Upper lobe of left lung (tissue), 6 donors: Measurements from ENCODE around the gene ZNF831. TPM values are rescaled to one million over a fixed set of nuclear protein-coding genes. Genes with fewer than 3 reads are reported as not detected.

Source experiments
- ATAC-seq, 2 donors: fragments of 200-7000 bp; cut with Tn5 transposase; one replicate each; pipeline ENCODE4 v1.9.1; 2022; ENCODE audit warnings: mild to moderate bottlenecking in 2 of 2, moderate library complexity in 2 of 2; ENCODE audit not compliant: low FRiP score in 2 of 2
- DNase-seq, 2 donors: peaks; one replicate each; pipeline ENCODE4 v3.0.0-alpha.2; 2019 to 2020
- H3K27ac ChIP-seq, 4 donors: fragments of 200-600 bp; sonication (generic); one replicate each; pipeline ENCODE4 v1.5.1; 2016 to 2019
- H3K27me3 ChIP-seq, 4 donors: fragments of 200-600 bp; sonication (generic); one replicate each; pipeline ENCODE4 v1.5.1; 2017 to 2019
- H3K36me3 ChIP-seq, 4 donors: fragments of 200-600 bp; sonication (generic); one replicate each; pipeline ENCODE4 v1.5.1; 2016 to 2019
- H3K4me1 ChIP-seq, 4 donors: fragments of 200-600 bp; sonication (generic); one replicate each; pipeline ENCODE4 v1.5.1; 2018 to 2019
- H3K4me3 ChIP-seq, 4 donors: fragments of 200-600 bp; sonication (generic); one replicate each; pipeline ENCODE4 v1.5.1; 2017 to 2019; ENCODE audit warnings: mild to moderate bottlenecking in 2 of 4, moderate library complexity in 1 of 4
- H3K9me3 ChIP-seq, 4 donors: fragments of 200-600 bp; sonication (generic); one replicate each; pipeline ENCODE4 v1.5.1; 2018 to 2019
- EP300 ChIP-seq, 4 donors: sonication (generic); formaldehyde crosslinking; IDR thresholded peaks; one replicate each; pipeline ENCODE4 v1.5.1; 2017; ENCODE audit warnings: antibody characterized with exemption in 4 of 4, control low read depth in 2 of 4
- POLR2A ChIP-seq, 4 donors: fragments of 450-650 bp; IDR thresholded peaks; one replicate each; pipeline ENCODE4 v1.5.1; 2016 to 2017; ENCODE audit warnings: antibody characterized with exemption in 4 of 4, mild to moderate bottlenecking in 2 of 4
- POLR2AphosphoS5 ChIP-seq, 2 donors: sonication (generic); formaldehyde crosslinking; IDR thresholded peaks; one replicate each; pipeline ENCODE4 v1.5.1; 2017; ENCODE audit warnings: antibody characterized with exemption in 2 of 2
- WGBS, 2 donors: methylation state at CpG; one replicate each; pipeline ENCODE4 v1.1.5; 2017 to 2018; 5-methylcytosine and 5-hydroxymethylcytosine counted together
- total RNA-seq, 6 donors: library from RNA; depleted of rRNA in 4 of 6; stranded (reverse); fragments of >200 nt in 4 of 6; gene quantifications; one replicate each; pipeline versions ENCODE4 v1.1.0 to v1.2.1, GENCODE V29; 2016 to 2021
- TF ChIP-seq, protein P1 (sequence below), 6 experiments: fragments of 450-650 bp in 4 of 6; fragments of 200-600 bp in 2 of 6; sonication (generic) in 2 of 6; IDR thresholded peaks; one replicate each; pipeline ENCODE4 v1.5.1; 2016 to 2019; ENCODE audit warnings: antibody characterized with exemption in 6 of 6
- donor health status: DM: no; HTN: no; CAD: no; lungs with moderate emphysema.
- donor health status: DM: no; HTN: yes; CAD: no; lungs with severe emphysema.

Gene ZNF831
- total RNA-seq, 6 donors from 2014 or later = 0.98 to 6.2 (median 2.8) TPM

DNA sequence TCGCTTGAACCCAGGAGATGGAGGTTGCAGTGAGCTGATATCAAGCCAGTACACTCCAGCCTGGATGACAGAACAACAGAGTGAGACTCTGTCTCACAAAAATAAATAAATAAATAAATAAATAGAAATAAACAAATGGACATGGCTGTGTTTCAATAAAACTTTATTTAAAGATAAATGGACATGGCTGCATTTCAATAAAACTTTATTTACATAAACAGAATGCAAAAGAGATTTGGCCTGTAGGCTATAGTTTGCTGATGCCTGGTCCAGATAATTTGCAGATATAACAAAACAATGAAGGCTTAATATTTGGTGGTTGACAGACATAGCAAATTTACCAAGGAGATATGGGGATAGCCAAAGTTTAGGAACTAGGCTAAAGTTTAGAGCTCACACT is 66.8 kb downstream of the ZNF831 start:
- TF ChIP-seq EP300 (IDR thresholded peaks at IDR 0.05) = no peak
- TF ChIP-seq POLR2A (IDR thresholded peaks at IDR 0.05) = no peak
- TF ChIP-seq, protein P1, sequence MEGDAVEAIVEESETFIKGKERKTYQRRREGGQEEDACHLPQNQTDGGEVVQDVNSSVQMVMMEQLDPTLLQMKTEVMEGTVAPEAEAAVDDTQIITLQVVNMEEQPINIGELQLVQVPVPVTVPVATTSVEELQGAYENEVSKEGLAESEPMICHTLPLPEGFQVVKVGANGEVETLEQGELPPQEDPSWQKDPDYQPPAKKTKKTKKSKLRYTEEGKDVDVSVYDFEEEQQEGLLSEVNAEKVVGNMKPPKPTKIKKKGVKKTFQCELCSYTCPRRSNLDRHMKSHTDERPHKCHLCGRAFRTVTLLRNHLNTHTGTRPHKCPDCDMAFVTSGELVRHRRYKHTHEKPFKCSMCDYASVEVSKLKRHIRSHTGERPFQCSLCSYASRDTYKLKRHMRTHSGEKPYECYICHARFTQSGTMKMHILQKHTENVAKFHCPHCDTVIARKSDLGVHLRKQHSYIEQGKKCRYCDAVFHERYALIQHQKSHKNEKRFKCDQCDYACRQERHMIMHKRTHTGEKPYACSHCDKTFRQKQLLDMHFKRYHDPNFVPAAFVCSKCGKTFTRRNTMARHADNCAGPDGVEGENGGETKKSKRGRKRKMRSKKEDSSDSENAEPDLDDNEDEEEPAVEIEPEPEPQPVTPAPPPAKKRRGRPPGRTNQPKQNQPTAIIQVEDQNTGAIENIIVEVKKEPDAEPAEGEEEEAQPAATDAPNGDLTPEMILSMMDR (IDR thresholded peaks at IDR 0.05) = no peak
- TF ChIP-seq POLR2AphosphoS5 (IDR thresholded peaks at IDR 0.05) = no peak
- no peaks in the 10 kb centered on the region for H3K9me3 ChIP-seq
- WGBS, 2 donors = 94 to 100% methylated on average over 1 of the region's 1 CpG
- no peaks in the 10 kb centered on the region for H3K4me1 ChIP-seq
- H3K36me3 ChIP-seq = no peaks in the 10 kb centered on the region
- DNase-seq (no peak), ATAC-seq (no peak)
- H3K27me3 ChIP-seq = no peaks in the 10 kb centered on the region
- no peak overlapping the region for H3K27ac ChIP-seq
- no peak overlapping the region for H3K4me3 ChIP-seq

DNA sequence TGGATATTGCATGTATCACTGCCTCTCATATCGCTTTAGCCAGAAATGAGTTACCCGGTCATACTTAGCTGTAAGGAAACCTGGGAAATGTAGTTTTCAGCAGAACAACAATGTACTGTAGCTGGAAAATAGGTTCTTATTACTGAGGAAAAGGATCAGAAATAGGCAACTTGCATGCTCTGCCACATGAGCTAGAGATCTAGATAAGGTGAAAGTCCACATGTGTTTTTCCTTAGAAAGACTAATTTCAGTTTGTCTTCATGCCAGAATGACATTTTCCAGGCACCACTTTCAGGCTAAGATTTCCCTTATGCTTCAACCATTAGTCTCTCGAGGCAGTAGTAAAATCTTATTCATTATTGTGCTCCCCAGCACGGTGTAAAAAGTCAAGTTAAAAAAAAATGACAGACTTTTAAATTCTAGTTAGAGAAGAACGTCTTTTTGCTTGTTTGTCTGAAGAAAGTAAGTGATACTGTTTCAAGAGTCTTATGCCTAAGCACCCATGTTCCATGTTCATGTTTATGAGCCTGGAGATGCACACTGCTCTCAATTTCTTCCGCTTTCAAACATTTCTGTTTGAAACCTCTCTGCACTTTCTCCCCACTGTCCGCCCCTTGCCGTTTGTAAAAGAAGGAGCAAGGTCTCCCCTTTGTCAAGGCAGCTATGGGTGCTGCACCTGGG is 67.6 kb downstream of the ZNF831 start:
- Histone ChIP-seq H3K27ac (no peak overlapping the region), H3K27me3 (no peaks in the 10 kb centered on the region), H3K4me1 (no peaks in the 10 kb centered on the region), H3K9me3 (no peaks in the 10 kb centered on the region), H3K4me3 (no peak overlapping the region), H3K36me3 (no peaks in the 10 kb centered on the region)
- ATAC-seq (no peak), DNase-seq (no peak)
- WGBS, 2 donors = 70 to 71% methylated on average over 8 of the region's 8 CpGs
- TF ChIP-seq, protein P1 (IDR thresholded peaks at IDR 0.05) = no peak
- no peak for TF ChIP-seq POLR2A (IDR thresholded peaks at IDR 0.05)

DNA sequence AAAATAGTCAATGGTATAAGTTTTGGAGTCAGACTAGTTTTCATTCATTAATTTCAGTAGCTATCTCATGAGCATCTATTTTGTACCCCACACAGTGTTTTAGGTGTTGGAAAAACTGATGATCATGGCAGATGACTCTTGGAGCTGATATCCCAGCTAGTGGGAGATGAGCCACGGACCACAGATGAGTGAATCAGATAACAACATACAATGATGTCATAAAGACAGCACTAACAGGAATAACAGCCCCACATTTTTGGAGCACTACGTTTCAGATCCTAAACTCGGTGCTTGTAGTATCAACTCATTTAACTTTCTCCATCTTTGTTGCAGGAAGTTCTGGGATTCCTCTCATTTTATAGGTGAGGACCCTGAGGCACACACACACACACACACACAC is 69.0 kb downstream of the ZNF831 start:
- DNase-seq = no peak
- Histone ChIP-seq H3K36me3 (no peaks in the 10 kb centered on the region), H3K4me3 (no peak overlapping the region), H3K9me3 (no peaks in the 10 kb centered on the region), H3K4me1 (no peaks in the 10 kb centered on the region), H3K27me3 (no peaks in the 10 kb centered on the region), H3K27ac (no peak overlapping the region)
- TF ChIP-seq POLR2A (IDR thresholded peaks at IDR 0.05) (no peak), POLR2AphosphoS5 (IDR thresholded peaks at IDR 0.05) (no peak), EP300 (IDR thresholded peaks at IDR 0.05) (no peak)
- TF ChIP-seq, protein P1 (IDR thresholded peaks at IDR 0.05) = no peak
- no peak for ATAC-seq
- 67 to 73% methylated on average over 3 of the region's 3 CpGs for WGBS, 2 donors

DNA sequence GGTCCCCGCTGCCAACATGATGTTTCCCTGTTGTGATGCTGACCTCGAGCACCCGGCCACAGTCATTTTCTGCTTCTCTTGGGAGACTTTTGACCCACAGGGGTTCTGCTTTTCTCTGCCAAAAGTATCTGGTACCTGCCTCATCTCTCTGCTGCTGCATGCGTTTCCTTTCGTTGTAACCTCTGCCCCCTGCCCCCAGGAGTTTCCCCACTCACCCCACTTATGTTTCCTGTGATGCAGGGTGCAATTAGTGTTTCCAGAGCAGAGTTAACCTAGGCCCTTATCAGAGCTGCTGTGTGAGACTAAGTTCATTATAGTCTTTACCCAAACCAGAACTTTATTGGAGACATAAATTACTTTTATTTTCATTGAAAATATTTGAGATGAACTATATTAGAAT is 71.6 kb downstream of the ZNF831 start:
- DNase-seq = no peak
- Histone ChIP-seq H3K4me1 (no peaks in the 10 kb centered on the region), H3K36me3 (no peaks in the 10 kb centered on the region), H3K4me3 (no peak overlapping the region), H3K9me3 (no peaks in the 10 kb centered on the region), H3K27ac (no peak overlapping the region), H3K27me3 (no peaks in the 10 kb centered on the region)
- ATAC-seq = no peak
- TF ChIP-seq POLR2AphosphoS5 (IDR thresholded peaks at IDR 0.05) (no peak), EP300 (IDR thresholded peaks at IDR 0.05) (no peak), POLR2A (IDR thresholded peaks at IDR 0.05) (no peak)
- TF ChIP-seq, protein P1 (IDR thresholded peaks at IDR 0.05) = no peak
- 72 to 82% methylated on average over 5 of the region's 5 CpGs for WGBS, 2 donors

DNA sequence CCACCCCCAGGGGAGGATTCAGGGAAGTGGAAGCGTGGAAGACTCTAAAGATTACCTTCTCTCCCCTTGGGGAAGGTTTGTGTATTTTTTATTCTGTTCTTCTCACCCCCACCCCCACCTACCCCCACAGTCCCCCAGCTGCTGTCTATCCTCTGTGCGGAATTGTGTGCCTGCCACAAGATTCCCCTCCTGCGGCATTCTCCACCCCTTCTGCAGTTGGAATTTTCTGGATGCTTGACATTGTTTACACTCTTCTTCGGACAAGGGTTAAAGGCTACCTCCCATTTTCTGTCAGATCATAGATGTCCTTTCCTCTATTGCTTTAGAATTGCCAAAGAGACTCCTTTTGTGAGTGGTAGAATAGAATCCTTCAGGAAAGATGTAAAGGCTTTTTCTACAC is 76.4 kb downstream of the ZNF831 start:
- no peak overlapping the region for H3K27ac ChIP-seq
- ATAC-seq (no peak), DNase-seq (no peak)
- H3K9me3 ChIP-seq = no peaks in the 10 kb centered on the region
- TF ChIP-seq, protein P1 (IDR thresholded peaks at IDR 0.05) = no peak
- TF ChIP-seq EP300 (IDR thresholded peaks at IDR 0.05) (no peak), POLR2A (IDR thresholded peaks at IDR 0.05) (no peak), POLR2AphosphoS5 (IDR thresholded peaks at IDR 0.05) (no peak)
- no peaks in the 10 kb centered on the region for H3K27me3 ChIP-seq
- H3K36me3 ChIP-seq = no peaks in the 10 kb centered on the region
- WGBS, 2 donors = 66 to 73% methylated on average over 4 of the region's 4 CpGs
- H3K4me3 ChIP-seq = no peak overlapping the region
- no peaks in the 10 kb centered on the region for H3K4me1 ChIP-seq
